ENCODE measurements around the gene GALNTL6. TPM values are rescaled to one million over a fixed set of nuclear protein-coding genes. Genes with fewer than 3 reads are reported as not detected.

The GALNTL6 gene
- polyA plus RNA-seq, 1 experiment = not detected

- POLR2A ChIA-PET = no interaction called here
- H3K27ac ChIP-seq (ENCODE audit: low read depth, low read length) = no peak overlapping the region
- H3K9me3 ChIP-seq (ENCODE audit: control insufficient read depth, insufficient read depth, low read length) = peaks cover 9% of the 10 kb centered on the region
- no peak for TF ChIP-seq CTCF (IDR thresholded peaks at IDR 0.05; ENCODE audit: low read depth, low read length)
- H3K27me3 ChIP-seq (ENCODE audit: control insufficient read depth, insufficient read depth, low read length) = peaks cover 7% of the 10 kb centered on the region
- CTCF ChIA-PET = interaction anchor here (1.0 kb wide), 1 partner anchor 35 kb away, joined by 4 read pairs; no protein-coding TSS in a partner anchor
- no peak for DNase-seq (ENCODE audit: low read depth, low spot score)
- no peak overlapping the region for H3K4me3 ChIP-seq (ENCODE audit: low read depth, low read length)
Measured at GRCh38 chr4:172979332-172979731, 1166.1 kb downstream of the GALNTL6 start.

GRCh38 chr4:172980219-172980618 lies 1167.0 kb downstream of the GALNTL6 start:
- Histone ChIP-seq H3K4me3 (ENCODE audit: low read depth, low read length) (no peak overlapping the region), H3K27me3 (ENCODE audit: control insufficient read depth, insufficient read depth, low read length) (no peaks in the 10 kb centered on the region), H3K9me3 (ENCODE audit: control insufficient read depth, insufficient read depth, low read length) (peaks cover 6% of the 10 kb centered on the region), H3K27ac (ENCODE audit: low read depth, low read length) (no peak overlapping the region)
- no peak for TF ChIP-seq CTCF (IDR thresholded peaks at IDR 0.05; ENCODE audit: low read depth, low read length)
- ChIA-PET POLR2A (no interaction called here), CTCF (no interaction called here)
- no peak for DNase-seq (ENCODE audit: low read depth, low spot score)

DNA sequence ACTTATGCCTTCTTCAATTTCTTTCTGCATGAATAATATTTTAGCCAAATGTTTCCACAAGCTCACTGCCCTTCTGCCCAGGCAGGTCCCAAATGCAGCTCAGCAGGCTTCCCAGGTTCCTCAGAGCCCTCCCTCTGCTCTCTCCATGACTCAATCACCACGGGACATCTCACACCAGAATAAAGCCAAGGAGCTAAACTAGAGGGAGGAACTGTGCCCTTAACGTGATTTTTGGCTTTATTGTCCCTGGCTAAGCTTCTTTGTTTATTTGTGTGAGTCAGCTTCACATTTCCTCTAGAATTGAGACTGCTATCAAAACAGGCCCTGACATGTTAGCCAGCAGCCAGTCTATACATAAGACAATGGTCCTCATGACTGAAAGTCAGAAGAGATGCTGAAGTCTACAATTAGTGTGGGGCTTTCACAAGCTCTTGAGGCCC lies 1169.0 kb downstream of the GALNTL6 start:
- ChIA-PET POLR2A (interaction anchor here (0.9 kb wide), 1 partner anchor 14 kb away, joined by 3 read pairs; no protein-coding TSS in a partner anchor), CTCF (interaction anchor here (0.6 to 1.5 kb wide), 3 partner anchors 32 to 275 kb away, joined by 4 to 6 read pairs (median 5); no protein-coding TSS in a partner anchor)
- Histone ChIP-seq H3K4me3 (ENCODE audit: low read depth, low read length) (no peak overlapping the region), H3K27me3 (ENCODE audit: control insufficient read depth, insufficient read depth, low read length) (no peaks in the 10 kb centered on the region), H3K27ac (ENCODE audit: low read depth, low read length) (peak overlapping the region; percentile 75), H3K9me3 (ENCODE audit: control insufficient read depth, insufficient read depth, low read length) (peaks cover 3% of the 10 kb centered on the region; the same call in 1 of the 2 replicates)
- no peak for TF ChIP-seq CTCF (IDR thresholded peaks at IDR 0.05; ENCODE audit: low read depth, low read length)
- DNase-seq (ENCODE audit: low read depth, low spot score) = peak; percentile 58

- CTCF ChIA-PET = interaction anchor here (1.5 kb wide), 1 partner anchor 31 kb away, joined by 4 read pairs; no protein-coding TSS in a partner anchor
- TF ChIP-seq CTCF (IDR thresholded peaks at IDR 0.05; ENCODE audit: low read depth, low read length) = no peak
- DNase-seq (ENCODE audit: low read depth, low spot score) = no peak
Measured at GRCh38 chr4:172983014-172983413, 1169.8 kb downstream of the GALNTL6 start.

DNA sequence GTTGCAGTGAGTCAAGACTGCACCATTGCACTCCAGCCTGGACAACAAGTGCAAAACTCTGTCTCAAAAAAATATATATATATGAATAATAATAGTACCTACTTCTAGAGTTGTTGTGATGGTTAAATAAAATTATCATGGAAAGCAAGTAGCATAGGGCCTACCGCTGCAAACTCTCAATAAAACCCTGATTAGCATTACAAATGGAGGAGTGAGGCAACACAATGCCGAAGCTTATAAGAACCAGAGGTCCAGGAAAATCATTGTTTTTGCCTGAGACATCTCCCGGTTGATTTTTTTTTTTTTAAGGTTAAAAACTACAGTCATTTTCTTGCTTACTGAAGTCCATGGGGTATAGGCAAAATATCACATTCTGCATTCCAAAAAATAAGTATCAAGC lies 1170.4 kb downstream of the GALNTL6 start:
- no peak for DNase-seq (ENCODE audit: low read depth, low spot score)
- peaks cover 6% of the 10 kb centered on the region; the same call in 1 of the 2 replicates for H3K9me3 ChIP-seq (ENCODE audit: control insufficient read depth, insufficient read depth, low read length)
- CTCF ChIA-PET = no interaction called here
- no peak for TF ChIP-seq CTCF (IDR thresholded peaks at IDR 0.05; ENCODE audit: low read depth, low read length)
- no peak overlapping the region for H3K4me3 ChIP-seq (ENCODE audit: low read depth, low read length)
- no peaks in the 10 kb centered on the region for H3K27me3 ChIP-seq (ENCODE audit: control insufficient read depth, insufficient read depth, low read length)
- POLR2A ChIA-PET = no interaction called here
- no peak overlapping the region for H3K27ac ChIP-seq (ENCODE audit: low read depth, low read length)

More at GRCh38 chr4:172983014-172983413, 1169.8 kb downstream of the GALNTL6 start:
- H3K27ac ChIP-seq (ENCODE audit: low read depth, low read length) = no peak overlapping the region
- no peak overlapping the region for H3K4me3 ChIP-seq (ENCODE audit: low read depth, low read length)
- H3K9me3 ChIP-seq (ENCODE audit: control insufficient read depth, insufficient read depth, low read length) = peaks cover 3% of the 10 kb centered on the region; the same call in 1 of the 2 replicates
- POLR2A ChIA-PET = no interaction called here
- no peaks in the 10 kb centered on the region for H3K27me3 ChIP-seq (ENCODE audit: control insufficient read depth, insufficient read depth, low read length)
